HG03139 (cell line): ENCODE data around the gene S100A11.

Experiments used
- ATAC-seq: cut with Tn5 transposase; IDR thresholded peaks from one replicate; pipeline ENCODE4 v1.9.1; 2021; ENCODE audit not compliant: unreplicated experiment

The S100A11 gene

DNA sequence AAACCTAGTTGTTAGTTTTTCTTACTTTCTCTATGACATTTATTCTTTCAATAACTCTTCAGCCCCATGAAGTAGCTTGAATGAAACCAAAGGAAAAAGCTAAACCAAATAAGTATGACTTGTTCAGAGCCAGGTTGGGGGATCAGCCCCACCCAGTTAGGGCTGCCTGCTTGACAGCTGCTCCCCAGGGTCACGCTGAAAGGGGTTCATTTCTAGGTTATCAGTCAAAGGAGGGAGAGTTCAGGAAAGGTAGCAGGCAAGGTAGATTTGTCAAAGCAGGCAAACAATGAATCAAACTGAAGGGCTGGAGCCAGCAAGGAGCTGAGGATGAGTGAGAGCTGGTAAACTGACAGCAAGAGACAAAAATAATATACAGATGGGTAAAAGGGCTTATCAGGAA is 3.1 kb upstream of the S100A11 start:
- no peak for ATAC-seq

DNA sequence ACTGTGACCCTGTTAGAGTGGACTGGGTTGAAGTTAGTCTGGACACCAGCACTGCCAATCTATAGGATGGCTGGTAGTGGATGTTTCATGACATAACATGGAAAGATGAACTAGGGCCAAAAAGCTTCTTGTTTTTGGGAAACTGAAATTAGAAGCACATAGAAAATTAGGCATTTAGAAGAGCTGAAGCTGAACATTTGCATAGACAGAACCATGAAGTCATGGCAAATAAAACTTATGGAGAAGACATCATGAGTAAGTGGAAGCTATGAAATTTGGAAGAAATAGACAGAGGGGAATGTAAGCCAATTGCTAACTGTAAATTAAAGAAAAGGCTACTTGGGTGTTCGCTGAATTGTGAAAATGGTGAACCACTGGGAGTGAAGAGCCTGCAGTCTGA is 2.7 kb upstream of the S100A11 start:
- no peak for ATAC-seq

DNA sequence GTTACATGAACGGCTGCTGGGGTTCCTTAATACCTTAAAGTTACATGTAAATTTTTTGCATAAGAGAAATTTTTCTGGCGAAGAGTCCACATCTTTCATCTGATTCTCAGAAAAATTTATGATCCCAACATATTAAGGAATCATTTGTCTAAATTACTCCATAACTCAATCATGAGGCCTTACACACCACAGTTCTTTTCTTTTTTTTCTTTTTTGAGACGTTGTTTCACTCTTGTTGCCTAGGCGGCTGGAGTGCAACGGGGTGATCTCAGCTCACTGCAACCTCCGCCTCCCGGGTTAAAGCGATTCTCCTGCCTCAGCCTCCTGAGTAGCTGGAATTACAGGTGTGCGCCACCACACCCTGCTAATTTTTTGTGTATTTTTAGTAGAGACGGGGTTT is 2.1 kb upstream of the S100A11 start:
- ATAC-seq, result no peak

DNA sequence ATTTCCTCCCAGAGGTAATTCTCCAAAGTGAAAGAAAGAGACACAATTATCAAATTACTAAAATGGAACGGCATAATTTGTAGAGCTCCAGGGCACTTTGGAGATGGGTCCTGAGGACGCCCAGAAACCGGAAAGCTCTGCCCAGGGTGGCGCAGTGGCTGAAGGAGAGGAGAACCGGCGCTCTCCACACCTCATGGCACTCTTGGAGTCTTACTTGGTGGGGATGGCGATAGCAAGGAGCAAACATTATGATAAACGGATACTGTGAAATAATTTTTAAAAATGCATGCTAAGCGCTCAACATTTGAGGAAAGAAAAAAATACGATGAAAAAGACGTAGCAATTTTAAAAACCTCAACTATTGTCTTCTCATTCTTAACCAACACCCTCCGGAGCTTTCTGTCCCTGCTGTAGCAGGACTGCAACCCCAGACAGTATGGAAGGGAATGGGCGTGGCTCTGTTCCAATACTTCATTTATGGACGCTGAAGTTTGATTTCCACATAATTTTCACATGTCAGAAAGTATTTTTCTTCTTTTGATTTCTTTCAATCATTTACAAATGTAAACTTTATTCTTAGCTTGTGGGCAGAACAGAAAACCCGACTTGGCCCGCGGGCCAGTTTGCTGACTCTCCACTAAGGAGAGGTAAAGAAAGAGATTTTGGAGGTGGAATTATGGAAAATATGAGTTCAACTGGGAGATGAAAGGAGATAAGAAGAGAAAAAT is 1.1 kb downstream of the S100A11 start:
- no peak for ATAC-seq

DNA sequence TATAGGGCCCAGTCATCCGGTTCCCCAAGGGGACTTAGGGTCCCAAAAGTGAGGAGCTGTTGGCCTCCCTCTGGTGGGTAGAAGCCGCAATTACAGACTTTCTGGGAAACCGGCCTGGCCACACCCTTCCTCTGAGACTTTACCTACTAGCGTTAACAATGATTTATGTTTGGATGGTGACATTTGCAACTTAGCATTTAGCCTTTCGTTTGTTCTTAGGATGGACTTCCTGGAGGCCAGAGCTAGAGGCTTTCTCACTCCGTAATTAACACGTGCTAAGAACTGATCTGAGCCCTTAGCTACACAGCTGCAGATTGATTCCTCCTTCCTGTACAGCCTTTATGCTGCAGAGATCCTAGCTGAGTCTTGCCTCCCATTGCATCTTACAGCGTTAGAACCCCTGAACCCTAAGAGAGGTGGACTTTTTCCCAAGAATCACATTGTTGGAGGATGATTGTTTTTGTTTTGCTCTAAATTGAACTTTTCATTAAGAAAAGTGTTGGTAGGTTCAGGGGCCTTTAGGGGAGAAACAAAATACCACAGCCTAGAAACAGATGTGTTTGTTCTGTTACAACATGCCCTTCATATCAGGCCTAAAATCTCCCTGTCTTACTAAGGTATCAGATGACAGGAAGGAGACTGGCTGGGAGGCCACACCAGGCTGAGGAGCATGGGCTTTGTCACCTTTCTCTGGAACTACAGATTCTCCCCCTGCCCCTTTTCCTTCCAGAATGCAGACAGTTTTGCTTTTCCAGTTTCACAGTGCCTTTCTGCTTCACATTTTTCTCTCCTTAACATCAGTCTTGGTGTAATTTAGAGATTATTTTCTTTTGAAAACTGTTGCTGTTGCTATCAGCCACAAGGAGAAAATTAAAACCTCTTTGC is 1.9 kb downstream of the S100A11 start:
- no peak for ATAC-seq

DNA sequence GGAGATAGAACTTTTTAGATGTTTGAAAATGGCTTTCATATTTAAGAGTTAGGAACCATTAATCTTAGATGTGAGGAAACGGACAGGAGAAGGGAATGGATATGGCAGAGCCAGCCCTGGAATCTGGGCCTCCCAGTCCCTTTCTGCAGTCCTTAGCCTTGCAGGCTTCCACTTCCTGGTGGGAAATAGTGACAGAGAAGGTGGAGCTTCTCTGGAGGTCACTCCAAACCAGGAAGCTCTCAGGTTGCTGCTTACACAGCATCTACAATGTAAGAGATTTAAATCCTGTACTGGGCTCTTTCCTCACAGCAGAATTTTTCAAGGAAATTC is 2.5 kb downstream of the S100A11 start:
- no peak for ATAC-seq

DNA sequence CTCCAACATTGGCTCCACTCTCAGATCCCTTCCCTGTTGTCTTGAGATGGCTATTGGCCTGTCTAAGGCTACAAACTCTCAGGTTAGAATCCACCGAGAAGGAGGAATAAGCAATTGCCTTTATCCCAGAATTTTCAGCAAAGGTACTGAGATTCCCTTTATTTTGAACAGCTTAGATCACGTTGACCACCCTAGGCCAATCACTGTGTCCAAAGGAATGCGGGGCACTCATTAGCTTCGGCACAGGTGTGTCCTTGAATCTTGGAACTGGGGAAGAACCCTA is 6.9 kb downstream of the S100A11 start:
- no peak for ATAC-seq

DNA sequence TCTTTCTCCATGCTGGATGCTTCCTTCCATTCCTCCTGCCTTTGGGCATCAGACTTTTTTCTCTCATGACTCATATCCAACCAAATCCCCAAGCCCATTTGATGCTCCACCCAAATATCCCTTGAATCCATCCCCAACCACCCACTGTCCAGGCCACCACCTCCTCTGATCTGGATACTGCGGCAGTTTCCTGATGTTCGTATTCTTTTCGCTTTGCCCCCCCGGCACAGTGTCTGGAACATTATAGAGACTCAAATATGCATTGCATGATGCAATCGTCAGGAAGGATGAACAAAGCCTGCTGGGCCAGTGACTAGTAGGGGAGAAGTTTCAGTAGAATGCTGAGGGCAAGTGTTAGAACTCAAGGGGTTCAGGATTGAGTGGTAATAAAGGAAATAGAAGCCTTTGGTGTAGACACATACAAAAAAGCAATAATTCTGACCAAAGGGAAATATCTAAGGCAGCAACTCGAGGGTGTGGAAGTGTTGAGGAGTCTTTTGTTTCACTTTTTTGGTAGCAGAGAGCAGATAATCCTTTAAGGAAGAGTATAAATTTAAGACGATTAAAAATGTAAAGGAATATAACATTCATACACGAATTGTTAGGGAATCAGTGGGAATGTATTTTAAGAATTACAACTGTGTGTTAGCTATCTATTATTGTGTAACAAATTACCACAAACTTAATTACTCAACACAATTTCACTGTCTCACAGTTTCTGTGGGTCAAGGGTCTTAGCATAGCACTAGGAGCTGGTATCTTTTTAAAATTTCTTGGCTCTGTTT is 7.5 kb downstream of the S100A11 start:
- no peak for ATAC-seq

DNA sequence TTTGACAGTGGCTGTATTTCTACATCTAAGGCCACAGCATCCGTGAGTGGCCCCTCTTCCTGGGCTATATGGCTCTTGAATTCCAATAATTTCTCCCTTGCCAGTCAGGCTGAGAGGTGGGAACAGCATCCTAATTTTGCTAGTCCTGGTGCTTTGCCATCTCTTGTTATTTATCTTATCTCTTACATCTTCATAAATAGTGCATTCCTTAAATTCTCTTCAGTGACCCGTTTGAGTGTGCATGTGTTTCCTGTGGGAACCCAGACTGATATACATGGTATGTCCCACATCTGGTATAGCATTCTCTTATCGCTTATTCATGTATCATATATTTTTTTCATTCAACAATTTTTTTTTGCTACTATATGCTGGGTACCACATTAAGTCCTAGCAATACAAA is 9.9 kb downstream of the S100A11 start:
- ATAC-seq, result no peak

DNA sequence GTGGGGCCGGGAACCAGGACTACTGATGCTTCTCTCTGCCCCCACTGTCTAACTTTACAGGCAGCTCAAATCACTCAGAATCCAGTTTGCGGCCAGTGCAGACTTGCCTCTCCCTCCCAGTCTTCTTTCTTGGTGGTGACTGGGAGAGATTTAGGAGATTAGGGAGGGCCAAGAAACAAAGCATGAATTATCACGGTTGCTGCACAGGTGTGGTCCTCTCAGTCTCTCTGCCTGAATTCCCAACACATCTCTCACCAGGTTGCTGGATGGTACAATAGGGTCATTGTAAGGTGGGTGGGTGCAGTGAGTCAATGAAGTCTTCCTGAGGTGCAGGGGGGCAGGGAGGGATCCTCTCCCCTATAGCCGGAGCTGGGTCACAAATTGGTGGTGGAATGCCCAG is 12.6 kb downstream of the S100A11 start:
- ATAC-seq, result no peak

DNA sequence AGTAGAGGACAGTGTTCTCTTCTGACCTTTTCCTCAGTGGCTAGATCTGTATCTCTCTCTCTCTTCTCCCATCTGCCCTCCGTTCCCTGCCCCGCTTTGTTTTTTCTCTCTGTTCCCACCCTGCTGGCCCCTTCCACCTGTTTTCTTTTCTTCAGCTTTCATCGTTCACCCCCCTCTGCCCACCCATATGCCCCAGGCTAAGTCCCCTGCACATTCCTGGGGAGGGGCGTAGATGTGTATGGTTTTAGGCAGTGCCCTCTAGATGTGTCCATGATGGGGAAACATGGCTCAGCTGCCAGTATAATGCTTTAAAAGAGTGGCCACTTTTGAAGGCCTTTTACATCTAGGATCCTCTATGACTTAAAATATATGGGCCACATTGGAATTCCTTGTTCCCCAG is 13.6 kb downstream of the S100A11 start:
- no peak for ATAC-seq

DNA sequence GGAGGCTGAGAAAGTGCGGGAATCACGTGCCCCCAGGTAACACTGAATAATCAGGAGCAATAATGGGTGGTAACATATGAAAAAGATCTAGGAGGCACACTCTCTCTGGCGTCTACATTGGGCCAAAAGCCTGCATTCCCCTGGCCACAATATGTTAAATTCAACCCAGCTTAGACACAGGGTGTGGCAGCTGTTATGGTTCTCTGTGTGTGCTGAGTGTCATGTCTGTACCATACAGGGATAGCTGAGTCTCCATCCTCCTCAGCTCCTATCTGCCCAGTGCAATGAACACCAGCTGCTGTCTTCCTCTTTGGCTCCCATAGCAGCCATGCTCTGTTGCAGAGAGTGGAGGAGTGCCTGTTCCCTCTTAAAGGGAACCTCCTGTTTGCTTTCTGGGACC is 14.3 kb downstream of the S100A11 start:
- no peak for ATAC-seq

DNA sequence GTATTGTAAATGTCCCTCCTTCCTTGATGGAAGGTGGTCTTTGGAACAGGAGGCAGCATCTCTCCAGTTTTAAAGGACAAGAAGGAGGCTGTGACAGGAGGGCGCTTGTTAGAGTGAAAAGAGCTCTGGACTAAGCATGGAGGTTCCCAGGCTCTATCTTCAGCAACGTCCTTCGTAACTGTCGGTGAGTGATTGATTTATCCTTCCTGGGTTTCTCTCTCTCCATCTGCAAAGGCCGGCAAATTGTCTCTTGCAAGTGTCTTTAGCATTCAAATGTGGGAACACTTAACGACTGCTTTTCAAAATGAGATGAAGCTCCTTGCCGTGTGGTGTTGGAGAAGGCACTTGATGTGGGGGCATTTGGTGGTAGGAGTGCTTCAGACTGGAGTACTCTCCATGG is 15.2 kb downstream of the S100A11 start:
- no peak for ATAC-seq

DNA sequence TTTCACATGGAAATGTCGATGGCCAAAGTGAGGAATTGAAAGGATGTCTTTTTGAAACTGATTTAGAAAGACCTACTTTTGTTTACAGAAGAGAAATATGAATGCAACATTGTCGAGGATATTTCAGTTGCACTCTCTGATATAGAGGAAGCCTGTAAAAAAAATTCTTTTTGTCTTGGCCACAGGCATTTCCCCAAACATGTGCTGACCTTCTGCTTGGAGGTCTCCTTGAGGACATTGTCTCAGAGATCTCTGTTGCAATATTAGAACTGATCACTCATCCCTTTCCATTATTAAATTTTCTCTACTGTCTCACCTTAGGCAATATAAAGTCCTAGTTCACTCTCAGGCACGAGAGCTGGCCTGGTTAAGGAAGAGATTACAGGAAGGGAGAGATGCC is 16.0 kb downstream of the S100A11 start:
- no peak for ATAC-seq

DNA sequence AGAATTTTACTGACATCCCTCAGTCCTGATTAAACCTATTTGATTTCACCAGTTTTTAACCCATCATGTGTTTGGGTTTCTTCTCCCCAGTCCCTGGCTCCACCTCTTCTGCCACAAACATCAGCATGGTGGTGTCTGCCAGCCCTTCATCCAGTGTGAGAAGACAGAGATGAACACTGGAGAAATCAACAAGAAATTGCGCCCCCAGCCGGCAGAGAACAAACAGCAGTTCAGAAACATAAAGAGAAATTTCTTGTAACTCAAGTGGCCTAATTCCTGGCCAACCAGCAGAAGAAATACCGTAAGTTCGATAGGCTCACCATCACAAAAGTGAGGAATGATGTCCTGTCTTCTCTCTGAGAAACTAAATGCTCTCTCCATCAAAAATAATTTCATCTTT is 18.3 kb downstream of the S100A11 start:
- ATAC-seq, result no peak

DNA sequence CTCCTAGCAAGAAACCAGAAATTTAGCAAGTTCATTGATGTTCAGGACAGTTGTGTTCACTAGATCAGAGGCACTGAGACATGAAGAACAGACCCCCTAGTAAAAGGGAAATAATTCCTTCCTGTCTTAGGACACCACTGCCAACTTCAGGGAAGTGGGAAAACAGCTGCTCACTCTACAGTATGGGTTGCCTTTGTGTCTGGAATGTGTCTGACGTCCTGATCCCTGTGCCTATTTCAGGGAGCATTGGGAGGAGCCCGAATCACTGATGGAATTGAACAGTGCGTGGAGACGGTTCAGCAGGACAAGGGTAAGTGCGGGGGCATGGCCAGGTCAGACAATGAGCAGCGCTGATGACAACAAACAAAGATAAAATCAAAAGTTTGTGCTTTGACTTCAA is 21.0 kb downstream of the S100A11 start:
- ATAC-seq, result no peak

DNA sequence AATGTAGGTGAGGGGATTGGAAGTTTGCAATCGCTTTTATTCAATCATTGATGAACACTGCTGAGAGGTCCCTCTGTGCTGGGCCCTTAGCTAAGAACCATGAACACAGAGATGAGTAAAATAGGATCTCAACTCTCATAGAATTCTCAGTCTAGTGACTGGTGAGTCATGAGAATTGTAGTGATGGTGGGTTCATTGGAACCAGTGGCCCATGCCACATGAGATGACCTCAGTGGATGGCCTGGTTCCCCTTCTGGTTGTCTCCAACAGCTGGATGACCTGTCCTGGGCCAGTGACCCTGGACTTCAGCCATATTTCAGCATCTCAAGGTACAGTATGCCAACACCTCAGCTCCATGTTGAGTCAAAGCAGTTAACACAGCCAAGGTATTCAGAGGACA is 21.9 kb downstream of the S100A11 start:
- ATAC-seq, result no peak

DNA sequence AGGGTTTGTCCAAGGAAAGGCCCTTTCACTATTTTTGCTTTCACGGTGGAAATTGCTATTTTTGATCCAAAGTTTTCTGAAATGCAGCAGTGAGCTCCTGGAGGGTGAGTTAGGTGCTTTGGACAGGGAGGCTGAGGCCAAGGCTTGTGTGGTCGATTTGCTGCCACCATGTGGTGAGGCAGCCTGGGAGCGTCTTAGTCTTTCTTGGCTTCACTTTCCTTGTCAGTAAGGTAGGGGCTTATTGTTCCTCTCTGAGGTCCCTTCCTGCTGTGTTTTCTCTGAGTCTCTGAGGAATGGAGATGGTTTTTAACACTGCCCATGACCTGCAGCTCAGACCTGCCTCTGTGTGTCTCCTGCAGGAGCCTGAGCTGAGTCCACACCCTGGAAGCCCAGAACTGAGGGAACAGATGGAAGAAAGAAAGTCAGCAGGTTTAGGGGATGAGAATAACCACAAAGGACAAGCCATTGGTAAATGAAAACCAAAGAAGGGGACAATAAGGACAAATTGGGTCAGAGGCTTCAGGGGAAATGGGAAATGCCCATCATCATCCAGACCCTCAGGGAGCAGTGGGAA is 23.1 kb downstream of the S100A11 start:
- no peak for ATAC-seq

DNA sequence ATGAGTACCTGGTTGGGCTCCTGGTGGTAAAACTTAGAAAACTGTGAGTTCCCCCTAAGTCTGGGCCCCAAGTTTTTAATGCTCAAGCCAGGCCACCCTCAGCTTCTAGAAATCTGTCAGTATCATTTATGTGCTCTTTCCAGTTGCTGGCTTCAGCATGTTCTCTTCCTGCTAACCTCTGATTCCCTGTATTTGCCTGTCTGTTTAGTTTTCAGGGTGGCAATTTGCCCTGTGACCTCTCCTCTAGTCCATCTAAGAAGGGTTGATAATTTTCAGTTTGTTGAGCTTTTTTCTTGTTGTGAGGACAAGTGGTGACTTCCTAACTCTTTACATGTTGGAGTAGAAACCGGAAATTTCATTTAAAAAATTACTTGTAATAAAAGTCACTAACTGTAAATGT is 27.1 kb downstream of the S100A11 start:
- ATAC-seq, result no peak

DNA sequence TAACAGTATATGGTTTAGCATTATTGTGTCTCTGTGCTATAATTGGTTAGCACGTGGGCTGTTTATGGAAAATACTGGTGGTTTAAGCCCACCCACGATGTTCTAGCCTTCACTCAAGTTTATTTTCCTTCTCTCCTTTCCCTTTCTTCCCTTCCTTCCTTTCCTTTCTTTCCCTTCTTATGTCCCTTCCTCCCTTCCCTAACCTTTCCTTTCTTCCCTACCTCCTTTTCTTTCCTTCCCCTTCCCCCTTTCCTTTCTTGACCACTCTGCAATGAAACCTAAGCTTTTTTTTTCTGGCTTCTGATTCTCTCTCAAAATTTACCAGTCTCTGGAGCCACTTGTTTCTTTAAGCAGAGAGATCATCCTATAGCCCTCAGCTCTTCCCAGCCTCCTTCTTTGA is 29.8 kb downstream of the S100A11 start:
- no peak for ATAC-seq

DNA sequence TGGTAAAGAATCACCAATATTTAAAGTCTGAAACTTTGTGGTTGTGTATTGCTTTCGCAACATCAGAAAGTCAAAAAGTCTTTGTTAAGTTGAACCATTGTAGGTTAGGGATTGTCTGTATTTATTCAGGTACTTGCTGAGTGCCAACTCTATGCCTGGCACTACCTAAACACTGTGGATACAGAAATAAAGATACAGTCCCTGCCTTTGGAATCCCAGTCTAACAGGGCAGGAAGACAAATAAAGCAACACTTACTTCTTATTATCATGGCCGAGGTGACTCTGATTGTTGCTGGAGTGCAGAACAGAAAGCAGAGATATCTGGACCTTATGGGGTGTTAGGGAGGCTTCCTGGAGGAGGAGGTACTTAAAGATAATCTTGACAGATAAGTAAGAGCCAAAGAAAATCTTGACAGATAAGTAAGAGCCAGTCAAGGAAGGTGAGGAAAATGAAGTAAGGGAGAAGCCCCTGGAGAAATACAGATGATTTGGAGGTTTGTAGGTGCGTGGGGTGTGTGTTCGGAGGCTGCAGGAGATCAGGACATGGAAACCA is 31.4 kb downstream of the S100A11 start:
- no peak for ATAC-seq
